Ascending aorta (tissue), 2 donors: ENCODE data around the gene TRAPPC2. TPM values are rescaled to one million over a fixed set of nuclear protein-coding genes. Genes with fewer than 3 reads are reported as not detected.

Source experiments
- DNase-seq, 2 donors: peaks; one replicate each; pipeline ENCODE4 v3.0.0-alpha.2; 2019; ENCODE audit warnings: low spot score in 2 of 2
- H3K27ac ChIP-seq, 2 donors: fragments of 200-600 bp; sonication (generic); one replicate each; pipeline ENCODE4 v1.5.1; 2016 to 2017; ENCODE audit warnings: mild to moderate bottlenecking in 1 of 2
- H3K27me3 ChIP-seq: fragments of 200-600 bp; sonication (generic); one replicate; pipeline ENCODE4 v1.5.1; 2017
- H3K36me3 ChIP-seq, 2 donors: fragments of 200-600 bp; sonication (generic); one replicate each; pipeline ENCODE4 v1.5.1; 2016
- H3K4me1 ChIP-seq, 2 donors: fragments of 200-600 bp; sonication (generic); one replicate each; pipeline ENCODE4 v1.5.1; 2016 to 2017; ENCODE audit warnings: mild to moderate bottlenecking in 1 of 2
- H3K4me3 ChIP-seq, 2 donors: fragments of 200-600 bp; sonication (generic); one replicate each; pipeline ENCODE4 v1.5.1; 2016 to 2017; ENCODE audit warnings: mild to moderate bottlenecking in 1 of 2
- H3K9me3 ChIP-seq, 2 donors: fragments of 200-600 bp; sonication (generic); one replicate each; pipeline ENCODE4 v1.5.1; 2016
- CTCF ChIP-seq, 3 experiments: fragments of 200-600 bp in 2 of 3; fragments of 450-650 bp in 1 of 3; sonication (generic) in 2 of 3; IDR thresholded peaks; one replicate each; pipeline ENCODE4 v1.5.1; 2016 to 2019; ENCODE audit warnings: antibody characterized with exemption in 3 of 3, mild to moderate bottlenecking in 1 of 3, moderate library complexity in 1 of 3
- intact Hi-C: fragments of 100-400 bp; cut with DNase I; formaldehyde crosslinking; loops from one replicate; pipeline ENCODE4 v1.15.1; 2023
- total RNA-seq: library from RNA; depleted of rRNA; stranded (reverse); fragments of >200 nt; gene quantifications from one replicate; pipeline ENCODE4 v1.1.0, GENCODE V29; 2016

Gene TRAPPC2
- total RNA-seq, 1 donor from 2014 or later, result 8.0 TPM

DNA sequence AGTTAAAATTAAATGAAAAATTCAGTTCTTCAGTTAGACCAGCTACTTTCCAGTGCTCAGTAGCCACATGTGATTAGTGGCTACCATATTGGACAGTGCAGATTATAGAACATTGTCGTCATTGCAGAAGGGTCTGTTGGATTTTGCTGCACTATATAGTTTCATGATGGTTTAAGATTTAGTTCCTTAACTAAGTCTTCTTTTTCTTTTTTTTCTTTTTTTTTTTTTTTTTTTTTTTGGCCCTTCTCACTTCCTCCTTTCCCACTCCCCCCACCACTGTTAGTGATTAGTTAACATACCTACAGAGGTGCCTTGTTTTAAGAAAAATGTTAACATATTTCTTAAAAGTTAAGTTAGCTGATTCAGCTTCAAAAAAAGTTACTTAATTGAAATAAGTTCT, 36.4 kb downstream of the TRAPPC2 start:
- Histone ChIP-seq H3K9me3 (no peaks in the 10 kb centered on the region), H3K4me3 (no peak overlapping the region), H3K27ac (no peak overlapping the region), H3K27me3 (no peaks in the 10 kb centered on the region), H3K4me1 (peaks cover 0 to 20% of the 10 kb centered on the region in 2 donors), H3K36me3 (no peaks in the 10 kb centered on the region)
- intact Hi-C loops, result no loop called here
- DNase-seq, result no peak
- no peak for TF ChIP-seq CTCF (IDR thresholded peaks at IDR 0.05)

- peaks cover 0 to 20% of the 10 kb centered on the region in 2 donors for H3K4me1 ChIP-seq
- intact Hi-C loops, result no loop called here
Observed at GRCh38 chrX:13697455-13697854, 37.0 kb downstream of the TRAPPC2 start.

DNA sequence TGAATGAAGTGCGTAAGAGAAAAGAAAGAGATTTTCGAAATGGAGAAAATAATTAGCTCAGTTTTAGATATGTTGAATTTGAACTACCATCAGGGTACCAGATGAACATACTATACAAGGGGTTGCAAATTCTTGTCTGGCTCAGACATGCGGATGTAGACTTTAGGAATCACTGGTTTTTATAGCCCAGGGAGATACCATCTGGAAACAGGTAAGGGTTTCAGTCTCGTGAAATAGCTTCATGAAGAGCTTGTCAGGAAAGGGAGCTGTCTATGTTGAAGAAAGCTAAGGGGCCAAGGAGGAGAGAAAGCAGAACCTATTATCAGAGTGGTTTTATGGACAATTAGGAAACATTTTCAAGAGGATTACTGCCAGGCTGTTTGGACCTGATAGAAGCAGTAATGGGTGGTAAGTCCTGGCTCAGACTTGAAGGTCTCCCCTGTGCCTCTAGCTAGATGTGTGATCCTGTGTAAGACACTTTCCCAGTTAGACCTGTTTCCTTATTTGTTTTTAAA, 38.8 kb downstream of the TRAPPC2 start:
- intact Hi-C loops, result no loop called here
- TF ChIP-seq CTCF (IDR thresholded peaks at IDR 0.05), result no peak
- DNase-seq, result no peak
- no peak overlapping the region for H3K4me3 ChIP-seq
- H3K27me3 ChIP-seq, result no peaks in the 10 kb centered on the region
- H3K4me1 ChIP-seq, result peaks cover 0 to 17% of the 10 kb centered on the region in 2 donors
- H3K27ac ChIP-seq, result no peak overlapping the region
- H3K36me3 ChIP-seq, result no peaks in the 10 kb centered on the region
- no peaks in the 10 kb centered on the region for H3K9me3 ChIP-seq

More at GRCh38 chrX:13697455-13697854, 37.0 kb downstream of the TRAPPC2 start:
- no peak for DNase-seq
- TF ChIP-seq CTCF (IDR thresholded peaks at IDR 0.05), result no peak
- Histone ChIP-seq H3K27ac (no peak overlapping the region), H3K36me3 (no peaks in the 10 kb centered on the region), H3K9me3 (no peaks in the 10 kb centered on the region), H3K4me3 (no peak overlapping the region), H3K27me3 (no peaks in the 10 kb centered on the region)

- Histone ChIP-seq H3K27me3 (no peaks in the 10 kb centered on the region), H3K4me1 (peaks cover 0 to 15% of the 10 kb centered on the region in 2 donors), H3K9me3 (no peaks in the 10 kb centered on the region), H3K4me3 (no peak overlapping the region), H3K27ac (no peak overlapping the region), H3K36me3 (no peaks in the 10 kb centered on the region)
- intact Hi-C loops, result no loop called here
- TF ChIP-seq CTCF (IDR thresholded peaks at IDR 0.05), result no peak
- DNase-seq, result no peak
Observed at GRCh38 chrX:13694983-13695382, 39.4 kb downstream of the TRAPPC2 start.

DNA sequence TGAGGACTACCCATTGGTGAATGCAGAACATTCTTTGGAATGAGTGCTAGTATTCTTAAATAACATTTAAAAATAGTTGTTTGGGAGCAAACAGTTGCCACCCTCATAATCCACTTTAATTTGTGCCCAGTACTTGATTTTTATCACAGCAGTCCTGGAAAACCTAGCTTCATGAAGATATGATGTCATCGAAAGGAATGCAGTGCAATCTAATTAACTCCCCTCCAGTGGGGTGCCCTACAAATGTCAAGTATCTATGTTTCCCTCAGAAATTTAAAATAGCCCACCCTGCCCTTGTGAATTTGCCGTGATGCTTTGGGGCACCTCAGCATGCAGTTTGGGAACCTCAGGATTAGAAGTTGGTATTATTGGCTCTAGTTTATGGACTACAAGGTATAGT, 40.1 kb downstream of the TRAPPC2 start:
- TF ChIP-seq CTCF (IDR thresholded peaks at IDR 0.05), result no peak
- DNase-seq, result no peak
- intact Hi-C loops, result no loop called here
- H3K9me3 ChIP-seq, result no peaks in the 10 kb centered on the region
- H3K27me3 ChIP-seq, result no peaks in the 10 kb centered on the region
- H3K4me3 ChIP-seq, result no peak overlapping the region
- no peaks in the 10 kb centered on the region for H3K36me3 ChIP-seq
- peaks cover 0 to 13% of the 10 kb centered on the region in 2 donors for H3K4me1 ChIP-seq
- no peak overlapping the region for H3K27ac ChIP-seq
